GM12878 (cell line): ENCODE data around the gene MAP4K4. TPM values are rescaled to one million over a fixed set of nuclear protein-coding genes. Genes with fewer than 3 reads are reported as not detected.

Experiments used
- ATAC-seq: fragments of 200-7000 bp; cut with Tn5 transposase; 3 replicates; pipeline ENCODE4 v1.9.1; 2020; ENCODE audit warnings: mild to moderate bottlenecking, moderate library complexity
- BruUV-seq: library from RNA; stranded (reverse); fragments of 400-500 nt; replicated peaks from 2 replicates; lab custom pipeline; 2021; lab: Mats Ljungman, UMichigan
- CTCF ChIA-PET: fragments of 300-600 bp; sonication (Branson Sonifier 250); formaldehyde crosslinking; extraction: SDS; loops from one replicate; lab custom pipeline; 2021; ENCODE audit warnings: inconsistent platforms; lab: Yijun Ruan, JAX
- POLR2A ChIA-PET: fragments of 350-600 bp; formaldehyde crosslinking; extraction: SDS; loops from one replicate; lab custom pipeline; 2021; ENCODE audit warnings: inconsistent platforms; lab: Charles Lee
- RAD21 ChIA-PET: fragments of 300-600 bp; sonication (Branson Sonifier 250); formaldehyde crosslinking; loops from one replicate; lab custom pipeline; 2023; ENCODE audit warnings: antibody characterized with exemption; ENCODE audit not compliant: unreplicated experiment; lab: Charles Lee
- SMC1A ChIA-PET: fragments of 300-600 bp; sonication (Branson Sonifier 250); formaldehyde crosslinking; loops from one replicate; lab custom pipeline; 2023; ENCODE audit not compliant: unreplicated experiment, uncharacterized antibody; lab: Charles Lee
- DNase-seq: peaks from one replicate; pipeline ENCODE4 v3.0.0-alpha.2; 2011; ENCODE audit warnings: low read depth, low spot score
- FAIRE-seq: peaks from 3 replicates; lab custom pipeline; 2011; peaks lifted over from hg19 to GRCh38; lab: Jason Lieb, UNC
- H2AFZ ChIP-seq: 2 replicates; pipeline ENCODE4 v1.6.0; 2011; ENCODE audit warnings: low read depth, low read length, control low read depth; ENCODE audit not compliant: control insufficient read depth
- H3K27ac ChIP-seq: 2 replicates; pipeline ENCODE4 v1.5.1; 2011; ENCODE audit warnings: control low read depth; ENCODE audit not compliant: control insufficient read depth, insufficient read depth
- H3K27me3 ChIP-seq, 2 experiments: replicated peaks in 1 of 2; 2 replicates each; pipeline versions ENCODE4 v1.6.0 to v1.6.1; 2011; ENCODE audit warnings: low read length in 1 of 2; ENCODE audit not compliant: control insufficient read depth in 2 of 2, insufficient read depth in 2 of 2
- H3K36me3 ChIP-seq, 2 experiments: 2 replicates each; pipeline ENCODE4 v1.5.1; 2011; ENCODE audit warnings: low read length in 1 of 2; ENCODE audit not compliant: control insufficient read depth in 2 of 2, insufficient read depth in 2 of 2
- H3K4me1 ChIP-seq: 2 replicates; pipeline ENCODE4 v1.6.1; 2011; ENCODE audit warnings: mild to moderate bottlenecking, low read length, moderate library complexity, mixed read lengths; ENCODE audit not compliant: control insufficient read depth, insufficient read depth
- H3K4me2 ChIP-seq: 2 replicates; pipeline ENCODE4 v1.6.0; 2011; ENCODE audit warnings: control low read depth; ENCODE audit not compliant: control insufficient read depth, insufficient read depth
- H3K4me3 ChIP-seq: fragments of 200-600 bp; sonication (generic); 2 replicates; pipeline ENCODE4 v1.5.1; 2016
- H3K79me2 ChIP-seq: 2 replicates; pipeline ENCODE4 v1.6.0; 2011; ENCODE audit warnings: low read length; ENCODE audit not compliant: control insufficient read depth, insufficient read depth
- H3K9ac ChIP-seq: 2 replicates; pipeline ENCODE4 v1.8.0; 2011; ENCODE audit warnings: low read length, control low read depth, mixed read lengths; ENCODE audit not compliant: control insufficient read depth, insufficient read depth
- H3K9me3 ChIP-seq: replicated peaks from 3 replicates; pipeline ENCODE4 v1.5.1; 2011; ENCODE audit warnings: mild to moderate bottlenecking, low read length; ENCODE audit not compliant: control insufficient read depth, insufficient read depth
- H4K20me1 ChIP-seq: 2 replicates; pipeline ENCODE4 v1.6.0; 2011; ENCODE audit not compliant: control insufficient read depth, insufficient read depth
- CEBPB ChIP-seq, 2 experiments: fragments of 150-350 bp in 1 of 2; IDR thresholded peaks; 2 replicates each; pipeline ENCODE4 v1.6.1; 2012 to 2014; ENCODE audit warnings: low read depth in 2 of 2, low read length in 2 of 2, borderline replicate concordance in 1 of 2, inconsistent platforms in 1 of 2
- CREB1 ChIP-seq: IDR thresholded peaks from 2 replicates; pipeline ENCODE4 v1.6.1; 2012; ENCODE audit warnings: low read depth, mild to moderate bottlenecking, inconsistent platforms
- EZH2 ChIP-seq: IDR thresholded peaks from 2 replicates; pipeline ENCODE4 v1.6.1; 2012; ENCODE audit warnings: low read depth, mild to moderate bottlenecking, control low read depth, inconsistent platforms, low read length, borderline replicate concordance; ENCODE audit not compliant: control insufficient read depth
- IKZF1 ChIP-seq: fragments of 450-650 bp; conservative IDR thresholded peaks from 2 replicates; pipeline ENCODE4 v1.6.1; 2017; ENCODE audit warnings: antibody characterized with exemption, mild to moderate bottlenecking
- NR2C2 ChIP-seq: IDR thresholded peaks from 2 replicates; pipeline ENCODE4 v1.6.1; 2011; ENCODE audit warnings: borderline replicate concordance, low read depth; ENCODE audit not compliant: control insufficient read depth, insufficient read length
- RELB ChIP-seq: fragments of 450-650 bp; IDR thresholded peaks from 2 replicates; pipeline ENCODE4 v1.6.1; 2017; ENCODE audit warnings: low read depth, mild to moderate bottlenecking, moderate library complexity
- SMAD1 ChIP-seq: fragments of 450-650 bp; IDR thresholded peaks from 2 replicates; pipeline ENCODE4 v1.6.1; 2018; ENCODE audit warnings: mild to moderate bottlenecking, low read depth; ENCODE audit not compliant: partially characterized antibody
- ZSCAN29 ChIP-seq: fragments of 450-650 bp; IDR thresholded peaks from 2 replicates; pipeline ENCODE4 v1.6.1; 2017; ENCODE audit warnings: mild to moderate bottlenecking, moderate library complexity
- WGBS: methylation state at CpG from one replicate; pipeline ENCODE4 v1.1.6; 2016; ENCODE audit warnings: low lambda C conversion rate; ENCODE audit not compliant: insufficient replicate concordance, insufficient coverage; ENCODE audit errors: missing lambda C conversion rate; 5-methylcytosine and 5-hydroxymethylcytosine counted together
- in situ Hi-C: fragments of 300-500 bp; cut with MboI; formaldehyde crosslinking; loops from 9 replicates; pipeline ENCODE4 v1.14.3; 2018; ENCODE audit warnings: mixed read lengths
- intact Hi-C: fragments of 100-400 bp; cut with micrococcal nuclease; formaldehyde crosslinking; loops from one replicate; pipeline ENCODE4 v1.14.2; 2022; ENCODE audit not compliant: unreplicated experiment
- polyA plus RNA-seq, 11 experiments: library from polyadenylated mRNA; depleted of rRNA in 4 of 11; unstranded in 6 of 11; stranded (reverse) in 5 of 11; fragments of >200 nt; fragmentation: Nextera tagmentation in 4 of 11; fragmentation: Illumina TruSeq in 1 of 11; extraction: Ambion mirVana in 4 of 11; extraction: Trizol in 1 of 11; gene quantifications; 1 replicate in 1 of 11; 2 replicates in 10 of 11; pipeline versions ENCODE4 v1.2.1 to v1.2.3, GENCODE V29; 2011 to 2016; ENCODE audit warnings: inconsistent platforms in 2 of 11, missing spikeins in 2 of 11, low read depth in 1 of 11
- total RNA-seq, 4 experiments: library from RNA; depleted of rRNA in 3 of 4; stranded (reverse); fragments of >200 nt in 3 of 4; fragmentation: Illumina TruSeq in 1 of 4; extraction: Trizol in 1 of 4; gene quantifications; 2 replicates each; pipeline versions ENCODE4 v1.2.1 to v1.2.3, GENCODE V29; 2013 to 2021
- TF ChIP-seq, protein P1 (sequence below): IDR thresholded peaks from 2 replicates; pipeline ENCODE4 v1.6.1; 2012; ENCODE audit warnings: mild to moderate bottlenecking, low read depth, low read length
- TF ChIP-seq, protein P2 (sequence below): fragments of 450-650 bp; IDR thresholded peaks from 2 replicates; pipeline ENCODE4 v1.6.1; 2016; ENCODE audit warnings: mild to moderate bottlenecking, moderate library complexity, borderline replicate concordance
- TF ChIP-seq, protein P3 (sequence below): fragments of 450-650 bp; formaldehyde crosslinking; IDR thresholded peaks from 2 replicates; pipeline ENCODE4 v1.5.0; 2022; ENCODE audit warnings: mild to moderate bottlenecking, missing genetic modification characterization

The MAP4K4 gene
- total and polyA plus RNA-seq, 10 of the 15 experiments (the other 5 are each of a cell fraction or from before 2014, with no cell fraction given) = 1.9 to 50.4 (median 9.7) TPM

DNA sequence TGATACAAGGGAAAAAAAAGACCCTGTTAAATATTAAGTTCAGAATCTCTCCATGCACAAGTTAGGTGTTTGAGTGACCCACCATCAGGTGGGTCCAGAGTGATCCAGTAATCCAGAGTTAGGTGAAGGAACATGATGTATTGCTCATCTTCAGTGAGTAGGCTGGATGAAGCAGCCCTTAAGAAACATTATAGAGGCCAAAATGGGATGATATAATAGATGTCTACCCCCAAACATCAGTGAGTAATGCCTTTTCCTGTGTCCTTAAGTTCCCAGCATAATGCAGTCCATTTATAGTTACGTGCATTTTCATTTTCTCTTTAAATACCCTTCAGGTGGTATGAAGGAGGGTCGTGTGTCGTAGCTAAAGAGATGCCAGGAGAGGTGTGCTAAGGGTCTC, 89.6 kb downstream of the MAP4K4 start:
- H3K27ac ChIP-seq = no peak overlapping the region
- WGBS = 32% methylated on average over 3 of the region's 3 CpGs
- ChIA-PET SMC1A (interaction anchor here (1.2 to 1.5 kb wide), 2 partner anchors 17 to 44 kb away, joined by 4 read pairs; no protein-coding TSS in a partner anchor), POLR2A (no interaction called here), CTCF (no interaction called here), RAD21 (no interaction called here)
- in situ Hi-C loops = no loop called here
- no peak overlapping the region for H2AFZ ChIP-seq
- no peak overlapping the region for H3K4me2 ChIP-seq
- no peaks in the 10 kb centered on the region for H4K20me1 ChIP-seq
- H3K9me3 ChIP-seq = no peaks in the 10 kb centered on the region
- H3K79me2 ChIP-seq = no peaks in the 10 kb centered on the region
- DNase-seq (no peak), FAIRE-seq (no peak), ATAC-seq (no peak)
- H3K4me3 ChIP-seq = no peak overlapping the region
- H3K9ac ChIP-seq = no peak overlapping the region
- no peaks in the 10 kb centered on the region for H3K27me3 ChIP-seq
- H3K36me3 ChIP-seq = no peaks in the 10 kb centered on the region
- BruUV-seq = no TSS peak
- no peaks in the 10 kb centered on the region for H3K4me1 ChIP-seq
- intact Hi-C loops = no loop called here
- TF ChIP-seq IKZF1 = no peak
- TF ChIP-seq NR2C2 = no peak
- TF ChIP-seq, protein P1, sequence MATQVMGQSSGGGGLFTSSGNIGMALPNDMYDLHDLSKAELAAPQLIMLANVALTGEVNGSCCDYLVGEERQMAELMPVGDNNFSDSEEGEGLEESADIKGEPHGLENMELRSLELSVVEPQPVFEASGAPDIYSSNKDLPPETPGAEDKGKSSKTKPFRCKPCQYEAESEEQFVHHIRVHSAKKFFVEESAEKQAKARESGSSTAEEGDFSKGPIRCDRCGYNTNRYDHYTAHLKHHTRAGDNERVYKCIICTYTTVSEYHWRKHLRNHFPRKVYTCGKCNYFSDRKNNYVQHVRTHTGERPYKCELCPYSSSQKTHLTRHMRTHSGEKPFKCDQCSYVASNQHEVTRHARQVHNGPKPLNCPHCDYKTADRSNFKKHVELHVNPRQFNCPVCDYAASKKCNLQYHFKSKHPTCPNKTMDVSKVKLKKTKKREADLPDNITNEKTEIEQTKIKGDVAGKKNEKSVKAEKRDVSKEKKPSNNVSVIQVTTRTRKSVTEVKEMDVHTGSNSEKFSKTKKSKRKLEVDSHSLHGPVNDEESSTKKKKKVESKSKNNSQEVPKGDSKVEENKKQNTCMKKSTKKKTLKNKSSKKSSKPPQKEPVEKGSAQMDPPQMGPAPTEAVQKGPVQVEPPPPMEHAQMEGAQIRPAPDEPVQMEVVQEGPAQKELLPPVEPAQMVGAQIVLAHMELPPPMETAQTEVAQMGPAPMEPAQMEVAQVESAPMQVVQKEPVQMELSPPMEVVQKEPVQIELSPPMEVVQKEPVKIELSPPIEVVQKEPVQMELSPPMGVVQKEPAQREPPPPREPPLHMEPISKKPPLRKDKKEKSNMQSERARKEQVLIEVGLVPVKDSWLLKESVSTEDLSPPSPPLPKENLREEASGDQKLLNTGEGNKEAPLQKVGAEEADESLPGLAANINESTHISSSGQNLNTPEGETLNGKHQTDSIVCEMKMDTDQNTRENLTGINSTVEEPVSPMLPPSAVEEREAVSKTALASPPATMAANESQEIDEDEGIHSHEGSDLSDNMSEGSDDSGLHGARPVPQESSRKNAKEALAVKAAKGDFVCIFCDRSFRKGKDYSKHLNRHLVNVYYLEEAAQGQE = no peak
- TF ChIP-seq, protein P2, sequence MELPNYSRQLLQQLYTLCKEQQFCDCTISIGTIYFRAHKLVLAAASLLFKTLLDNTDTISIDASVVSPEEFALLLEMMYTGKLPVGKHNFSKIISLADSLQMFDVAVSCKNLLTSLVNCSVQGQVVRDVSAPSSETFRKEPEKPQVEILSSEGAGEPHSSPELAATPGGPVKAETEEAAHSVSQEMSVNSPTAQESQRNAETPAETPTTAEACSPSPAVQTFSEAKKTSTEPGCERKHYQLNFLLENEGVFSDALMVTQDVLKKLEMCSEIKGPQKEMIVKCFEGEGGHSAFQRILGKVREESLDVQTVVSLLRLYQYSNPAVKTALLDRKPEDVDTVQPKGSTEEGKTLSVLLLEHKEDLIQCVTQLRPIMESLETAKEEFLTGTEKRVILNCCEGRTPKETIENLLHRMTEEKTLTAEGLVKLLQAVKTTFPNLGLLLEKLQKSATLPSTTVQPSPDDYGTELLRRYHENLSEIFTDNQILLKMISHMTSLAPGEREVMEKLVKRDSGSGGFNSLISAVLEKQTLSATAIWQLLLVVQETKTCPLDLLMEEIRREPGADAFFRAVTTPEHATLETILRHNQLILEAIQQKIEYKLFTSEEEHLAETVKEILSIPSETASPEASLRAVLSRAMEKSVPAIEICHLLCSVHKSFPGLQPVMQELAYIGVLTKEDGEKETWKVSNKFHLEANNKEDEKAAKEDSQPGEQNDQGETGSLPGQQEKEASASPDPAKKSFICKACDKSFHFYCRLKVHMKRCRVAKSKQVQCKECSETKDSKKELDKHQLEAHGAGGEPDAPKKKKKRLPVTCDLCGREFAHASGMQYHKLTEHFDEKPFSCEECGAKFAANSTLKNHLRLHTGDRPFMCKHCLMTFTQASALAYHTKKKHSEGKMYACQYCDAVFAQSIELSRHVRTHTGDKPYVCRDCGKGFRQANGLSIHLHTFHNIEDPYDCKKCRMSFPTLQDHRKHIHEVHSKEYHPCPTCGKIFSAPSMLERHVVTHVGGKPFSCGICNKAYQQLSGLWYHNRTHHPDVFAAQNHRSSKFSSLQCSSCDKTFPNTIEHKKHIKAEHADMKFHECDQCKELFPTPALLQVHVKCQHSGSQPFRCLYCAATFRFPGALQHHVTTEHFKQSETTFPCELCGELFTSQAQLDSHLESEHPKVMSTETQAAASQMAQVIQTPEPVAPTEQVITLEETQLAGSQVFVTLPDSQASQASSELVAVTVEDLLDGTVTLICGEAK = no peak
- TF ChIP-seq, protein P3, sequence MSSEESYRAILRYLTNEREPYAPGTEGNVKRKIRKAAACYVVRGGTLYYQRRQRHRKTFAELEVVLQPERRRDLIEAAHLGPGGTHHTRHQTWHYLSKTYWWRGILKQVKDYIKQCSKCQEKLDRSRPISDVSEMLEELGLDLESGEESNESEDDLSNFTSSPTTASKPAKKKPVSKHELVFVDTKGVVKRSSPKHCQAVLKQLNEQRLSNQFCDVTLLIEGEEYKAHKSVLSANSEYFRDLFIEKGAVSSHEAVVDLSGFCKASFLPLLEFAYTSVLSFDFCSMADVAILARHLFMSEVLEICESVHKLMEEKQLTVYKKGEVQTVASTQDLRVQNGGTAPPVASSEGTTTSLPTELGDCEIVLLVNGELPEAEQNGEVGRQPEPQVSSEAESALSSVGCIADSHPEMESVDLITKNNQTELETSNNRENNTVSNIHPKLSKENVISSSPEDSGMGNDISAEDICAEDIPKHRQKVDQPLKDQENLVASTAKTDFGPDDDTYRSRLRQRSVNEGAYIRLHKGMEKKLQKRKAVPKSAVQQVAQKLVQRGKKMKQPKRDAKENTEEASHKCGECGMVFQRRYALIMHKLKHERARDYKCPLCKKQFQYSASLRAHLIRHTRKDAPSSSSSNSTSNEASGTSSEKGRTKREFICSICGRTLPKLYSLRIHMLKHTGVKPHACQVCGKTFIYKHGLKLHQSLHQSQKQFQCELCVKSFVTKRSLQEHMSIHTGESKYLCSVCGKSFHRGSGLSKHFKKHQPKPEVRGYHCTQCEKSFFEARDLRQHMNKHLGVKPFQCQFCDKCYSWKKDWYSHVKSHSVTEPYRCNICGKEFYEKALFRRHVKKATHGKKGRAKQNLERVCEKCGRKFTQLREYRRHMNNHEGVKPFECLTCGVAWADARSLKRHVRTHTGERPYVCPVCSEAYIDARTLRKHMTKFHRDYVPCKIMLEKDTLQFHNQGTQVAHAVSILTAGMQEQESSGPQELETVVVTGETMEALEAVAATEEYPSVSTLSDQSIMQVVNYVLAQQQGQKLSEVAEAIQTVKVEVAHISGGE = no peak
- TF ChIP-seq EZH2 = no peak
- no peak for TF ChIP-seq CEBPB (IDR thresholded peaks at IDR 0.05; ENCODE audit: borderline replicate concordance in 1 of 2, low read depth in 2 of 2, low read length in 2 of 2)
- TF ChIP-seq CREB1 = no peak
- no peak for TF ChIP-seq RELB
- no peak for TF ChIP-seq ZSCAN29
- no peak for TF ChIP-seq SMAD1
